PFSK-1 (cell line): ENCODE measurements around the gene PPP1R12B.

ENCODE experiments used
- POLR2AphosphoS5 ChIP-seq: IDR thresholded peaks from 2 replicates; pipeline ENCODE4 v1.6.1; 2012; ENCODE audit warnings: low read depth, mild to moderate bottlenecking, control low read depth, low read length, moderate library complexity
- SIN3A ChIP-seq: IDR thresholded peaks from 2 replicates; pipeline ENCODE4 v1.6.1; 2012; ENCODE audit warnings: mild to moderate bottlenecking, low read length, moderate library complexity, borderline replicate concordance; ENCODE audit not compliant: insufficient read depth
- TF ChIP-seq, protein P1 (sequence below), 2 experiments: IDR thresholded peaks; 2 replicates each; pipeline versions ENCODE4 v1.6.1 to v1.8.0; 2011 to 2012; ENCODE audit warnings: low read depth in 2 of 2, low read length in 2 of 2, control low read depth in 1 of 2, inconsistent platforms in 1 of 2, mild to moderate bottlenecking in 1 of 2, moderate library complexity in 1 of 2; ENCODE audit not compliant: insufficient read depth in 1 of 2

DNA sequence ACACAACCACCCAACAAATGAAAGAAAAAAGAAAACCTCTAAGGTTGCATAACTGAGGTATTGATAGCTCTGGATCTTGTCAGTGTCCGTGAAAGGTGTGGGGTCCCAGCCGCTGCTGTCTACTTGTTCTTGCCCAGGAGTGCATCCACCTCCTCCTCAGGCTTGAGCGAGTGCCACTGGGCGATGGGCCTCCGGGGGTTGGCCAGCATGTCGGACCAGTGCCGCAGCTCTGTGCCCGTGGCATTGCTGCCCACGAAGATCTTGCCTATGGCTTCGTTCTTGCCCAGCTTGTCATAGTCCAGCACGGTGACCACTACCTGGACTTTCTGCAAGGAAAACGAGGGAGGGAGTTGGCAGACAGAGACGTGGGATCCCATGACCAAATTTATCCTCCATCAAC, 248.1 kb downstream of the PPP1R12B start:
- TF ChIP-seq POLR2AphosphoS5 (no peak), SIN3A (no peak)
- TF ChIP-seq, protein P1, sequence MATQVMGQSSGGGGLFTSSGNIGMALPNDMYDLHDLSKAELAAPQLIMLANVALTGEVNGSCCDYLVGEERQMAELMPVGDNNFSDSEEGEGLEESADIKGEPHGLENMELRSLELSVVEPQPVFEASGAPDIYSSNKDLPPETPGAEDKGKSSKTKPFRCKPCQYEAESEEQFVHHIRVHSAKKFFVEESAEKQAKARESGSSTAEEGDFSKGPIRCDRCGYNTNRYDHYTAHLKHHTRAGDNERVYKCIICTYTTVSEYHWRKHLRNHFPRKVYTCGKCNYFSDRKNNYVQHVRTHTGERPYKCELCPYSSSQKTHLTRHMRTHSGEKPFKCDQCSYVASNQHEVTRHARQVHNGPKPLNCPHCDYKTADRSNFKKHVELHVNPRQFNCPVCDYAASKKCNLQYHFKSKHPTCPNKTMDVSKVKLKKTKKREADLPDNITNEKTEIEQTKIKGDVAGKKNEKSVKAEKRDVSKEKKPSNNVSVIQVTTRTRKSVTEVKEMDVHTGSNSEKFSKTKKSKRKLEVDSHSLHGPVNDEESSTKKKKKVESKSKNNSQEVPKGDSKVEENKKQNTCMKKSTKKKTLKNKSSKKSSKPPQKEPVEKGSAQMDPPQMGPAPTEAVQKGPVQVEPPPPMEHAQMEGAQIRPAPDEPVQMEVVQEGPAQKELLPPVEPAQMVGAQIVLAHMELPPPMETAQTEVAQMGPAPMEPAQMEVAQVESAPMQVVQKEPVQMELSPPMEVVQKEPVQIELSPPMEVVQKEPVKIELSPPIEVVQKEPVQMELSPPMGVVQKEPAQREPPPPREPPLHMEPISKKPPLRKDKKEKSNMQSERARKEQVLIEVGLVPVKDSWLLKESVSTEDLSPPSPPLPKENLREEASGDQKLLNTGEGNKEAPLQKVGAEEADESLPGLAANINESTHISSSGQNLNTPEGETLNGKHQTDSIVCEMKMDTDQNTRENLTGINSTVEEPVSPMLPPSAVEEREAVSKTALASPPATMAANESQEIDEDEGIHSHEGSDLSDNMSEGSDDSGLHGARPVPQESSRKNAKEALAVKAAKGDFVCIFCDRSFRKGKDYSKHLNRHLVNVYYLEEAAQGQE (IDR thresholded peaks at IDR 0.05; ENCODE audit: insufficient read depth in 1 of 2, low read depth in 2 of 2, low read length in 2 of 2): no peak
